WTC11 (cell line): Measurements from ENCODE around the gene BUD23. TPM values are rescaled to one million over a fixed set of nuclear protein-coding genes. Genes with fewer than 3 reads are reported as not detected.

Experiments
- ATAC-seq: fragments of 200-7000 bp; cut with Tn5 transposase; 2 replicates; pipeline ENCODE4 v1.10.0; 2021; ENCODE audit warnings: mild to moderate bottlenecking, moderate library complexity
- CTCF ChIA-PET: fragments of 300-600 bp; sonication (Branson Sonifier 250); formaldehyde crosslinking; loops from one replicate; lab custom pipeline; 2021; ENCODE audit warnings: antibody characterized with exemption; lab: Charles Lee
- POLR2A ChIA-PET: fragments of 350-600 bp; sonication (Branson Sonifier 250); formaldehyde crosslinking; loops from one replicate; lab custom pipeline; 2021; ENCODE audit warnings: antibody characterized with exemption; lab: Charles Lee
- DNase-seq: peaks from one replicate; pipeline ENCODE4 v3.0.0; 2021; ENCODE audit warnings: low spot score
- H3K27ac Mint-ChIP-seq: 2 replicates; pipeline ENCODE4 v1.8.0; 2021; ENCODE audit warnings: mixed read lengths
- H3K27me3 Mint-ChIP-seq: 2 replicates; pipeline ENCODE4 v1.8.0; 2021; ENCODE audit warnings: low read depth, mild to moderate bottlenecking, moderate library complexity, mixed read lengths
- H3K36me3 Mint-ChIP-seq: 2 replicates; pipeline ENCODE4 v1.8.0; 2021; ENCODE audit warnings: mixed read lengths
- H3K4me1 Mint-ChIP-seq: 2 replicates; pipeline ENCODE4 v1.8.0; 2022; ENCODE audit warnings: mixed read lengths
- H3K4me3 Mint-ChIP-seq: 2 replicates; pipeline ENCODE4 v1.8.0; 2021; ENCODE audit warnings: mild to moderate bottlenecking, moderate library complexity, mixed read lengths
- H3K9me3 Mint-ChIP-seq: 2 replicates; pipeline ENCODE4 v1.8.0; 2021; ENCODE audit warnings: mixed read lengths
- ATF1 ChIP-seq: sonication (generic); formaldehyde crosslinking; IDR thresholded peaks from 2 replicates; pipeline ENCODE4 v1.8.1; 2023; ENCODE audit warnings: mild to moderate bottlenecking, moderate library complexity, missing genetic modification reagents
- CREB1 ChIP-seq: sonication (generic); formaldehyde crosslinking; IDR thresholded peaks from 2 replicates; pipeline ENCODE4 v1.8.0; 2023; ENCODE audit warnings: mild to moderate bottlenecking, missing genetic modification reagents
- CREM ChIP-seq: sonication (generic); formaldehyde crosslinking; IDR thresholded peaks from 2 replicates; pipeline ENCODE4 v1.8.1; 2022; ENCODE audit warnings: mild to moderate bottlenecking, missing genetic modification reagents, moderate library complexity
- ESRRA ChIP-seq: sonication (generic); formaldehyde crosslinking; IDR thresholded peaks from 2 replicates; pipeline ENCODE4 v1.8.1; 2022; ENCODE audit warnings: mild to moderate bottlenecking, missing genetic modification reagents, borderline replicate concordance
- MXD4 ChIP-seq: fragments of 250-450 bp; sonication (Bioruptor Pico); IDR thresholded peaks from 2 replicates; pipeline ENCODE4 v1.8.0; 2021; ENCODE audit warnings: mild to moderate bottlenecking, moderate library complexity, borderline replicate concordance
- NR3C1 ChIP-seq: sonication (generic); formaldehyde crosslinking; conservative IDR thresholded peaks from 2 replicates; pipeline ENCODE4 v1.8.1; 2023; ENCODE audit warnings: low read depth, mild to moderate bottlenecking, missing genetic modification reagents
- TCF7 ChIP-seq: sonication (generic); formaldehyde crosslinking; IDR thresholded peaks from 2 replicates; pipeline ENCODE4 v1.8.0; 2022; ENCODE audit warnings: mild to moderate bottlenecking, low read depth, missing genetic modification reagents, moderate library complexity
- TEAD1 ChIP-seq: sonication (generic); formaldehyde crosslinking; IDR thresholded peaks from 2 replicates; pipeline ENCODE4 v1.8.0; 2022; ENCODE audit warnings: mild to moderate bottlenecking, missing genetic modification reagents
- ZNF121 ChIP-seq: sonication (generic); formaldehyde crosslinking; IDR thresholded peaks from 2 replicates; pipeline ENCODE4 v1.8.0; 2023; ENCODE audit warnings: missing genetic modification reagents
- ZNF138 ChIP-seq: sonication (generic); formaldehyde crosslinking; conservative IDR thresholded peaks from 2 replicates; pipeline ENCODE4 v1.8.1; 2022; ENCODE audit warnings: mild to moderate bottlenecking, moderate library complexity, missing genetic modification reagents
- ZNF219 ChIP-seq: sonication (generic); formaldehyde crosslinking; IDR thresholded peaks from 2 replicates; pipeline ENCODE4 v1.8.0; 2023; ENCODE audit warnings: missing genetic modification reagents, mild to moderate bottlenecking, borderline replicate concordance
- ZNF263 ChIP-seq: sonication (generic); formaldehyde crosslinking; IDR thresholded peaks from 2 replicates; pipeline ENCODE4 v1.8.1; 2022; ENCODE audit warnings: low read depth, mild to moderate bottlenecking, moderate library complexity, missing genetic modification reagents
- ZNF396 ChIP-seq: fragments of 250-450 bp; sonication (Bioruptor Pico); IDR thresholded peaks from 2 replicates; pipeline ENCODE4 v1.8.0; 2021; ENCODE audit warnings: mild to moderate bottlenecking, moderate library complexity, borderline replicate concordance
- ZNF416 ChIP-seq: fragments of 250-450 bp; sonication (Bioruptor Pico); IDR thresholded peaks from 2 replicates; pipeline ENCODE4 v1.9.0; 2021; ENCODE audit warnings: mild to moderate bottlenecking, inconsistent platforms
- ZNF423 ChIP-seq: fragments of 250-450 bp; sonication (Bioruptor Pico); IDR thresholded peaks from 2 replicates; pipeline ENCODE4 v2.1.2; 2022; ENCODE audit warnings: mild to moderate bottlenecking, moderate library complexity
- total RNA-seq: library from RNA; stranded (reverse); gene quantifications from 3 replicates; pipeline ENCODE4 v1.2.3, GENCODE V29; 2021
- TF ChIP-seq, protein P1 (sequence below): fragments of 250-450 bp; sonication (Bioruptor Pico); IDR thresholded peaks from 2 replicates; pipeline ENCODE4 v1.9.0; 2021; ENCODE audit warnings: moderate library complexity, mild to moderate bottlenecking, inconsistent platforms, borderline replicate concordance
- TF ChIP-seq, protein P2 (sequence below): sonication (generic); formaldehyde crosslinking; IDR thresholded peaks from 2 replicates; pipeline ENCODE4 v1.8.0; 2022; ENCODE audit warnings: mild to moderate bottlenecking, missing genetic modification reagents
- TF ChIP-seq, protein P3 (sequence below): fragments of 200-600 bp; IDR thresholded peaks from 2 replicates; pipeline ENCODE4 v1.8.0; 2022; ENCODE audit warnings: antibody characterized with exemption
- TF ChIP-seq, protein P4 (sequence below): sonication (generic); formaldehyde crosslinking; IDR thresholded peaks from 2 replicates; pipeline ENCODE4 v1.8.1; 2022; ENCODE audit warnings: low read depth, mild to moderate bottlenecking, moderate library complexity, missing genetic modification reagents, borderline replicate concordance
- TF ChIP-seq, protein P5 (sequence below): fragments of 250-450 bp; sonication (Bioruptor Pico); IDR thresholded peaks from 2 replicates; pipeline ENCODE4 v1.8.0; 2021; ENCODE audit warnings: mild to moderate bottlenecking
- TF ChIP-seq, protein P6 (sequence below): sonication (generic); formaldehyde crosslinking; IDR thresholded peaks from 2 replicates; pipeline ENCODE4 v1.8.1; 2022; ENCODE audit warnings: missing genetic modification reagents, borderline replicate concordance
- TF ChIP-seq, protein P7 (sequence below): sonication (generic); formaldehyde crosslinking; conservative IDR thresholded peaks from 2 replicates; pipeline ENCODE4 v1.8.1; 2023; ENCODE audit warnings: mild to moderate bottlenecking, low read depth, missing genetic modification reagents, moderate library complexity

The BUD23 gene
- total RNA-seq, 1 experiment from 2014 or later: 91.9 TPM

DNA sequence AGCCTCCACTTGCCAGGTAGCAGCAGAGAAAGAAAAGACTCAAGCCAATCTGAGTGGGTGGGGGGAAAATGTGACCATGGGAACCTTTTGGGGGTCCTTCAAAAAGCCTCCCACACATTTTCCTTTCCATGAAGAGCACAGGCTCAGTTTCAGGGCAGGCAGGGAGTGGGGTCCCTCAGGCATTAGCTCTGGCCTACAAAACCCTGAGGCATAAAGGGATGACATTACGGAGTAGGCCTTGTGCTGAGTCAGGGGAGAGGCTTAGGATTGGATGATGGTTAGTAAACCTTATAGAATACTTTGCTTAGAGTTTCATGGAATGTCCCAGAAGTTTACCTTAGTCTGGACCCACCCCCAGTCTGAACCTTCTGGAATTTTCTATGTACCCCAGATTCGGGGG lies 3.7 kb upstream of the BUD23 start:
- DNase-seq: no peak
- peaks cover 14% of the 10 kb centered on the region for H3K36me3 Mint-ChIP-seq
- no peak overlapping the region for H3K4me3 Mint-ChIP-seq
- H3K9me3 Mint-ChIP-seq: no peaks in the 10 kb centered on the region
- TF ChIP-seq, protein P1, sequence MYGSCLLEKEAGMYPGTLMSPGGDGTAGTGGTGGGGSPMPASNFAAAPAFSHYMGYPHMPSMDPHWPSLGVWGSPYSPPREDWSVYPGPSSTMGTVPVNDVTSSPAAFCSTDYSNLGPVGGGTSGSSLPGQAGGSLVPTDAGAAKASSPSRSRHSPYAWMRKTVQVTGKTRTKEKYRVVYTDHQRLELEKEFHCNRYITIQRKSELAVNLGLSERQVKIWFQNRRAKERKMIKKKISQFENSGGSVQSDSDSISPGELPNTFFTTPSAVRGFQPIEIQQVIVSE (CRISPR knock-in tag): no peak
- TF ChIP-seq, protein P2, sequence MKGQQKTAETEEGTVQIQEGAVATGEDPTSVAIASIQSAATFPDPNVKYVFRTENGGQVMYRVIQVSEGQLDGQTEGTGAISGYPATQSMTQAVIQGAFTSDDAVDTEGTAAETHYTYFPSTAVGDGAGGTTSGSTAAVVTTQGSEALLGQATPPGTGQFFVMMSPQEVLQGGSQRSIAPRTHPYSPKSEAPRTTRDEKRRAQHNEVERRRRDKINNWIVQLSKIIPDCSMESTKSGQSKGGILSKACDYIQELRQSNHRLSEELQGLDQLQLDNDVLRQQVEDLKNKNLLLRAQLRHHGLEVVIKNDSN: no peak
- no peak for TF ChIP-seq TCF7 (CRISPR knock-in tag)
- no peak for TF ChIP-seq ZNF138 (CRISPR knock-in tag)
- peaks cover 19% of the 10 kb centered on the region for H3K4me1 Mint-ChIP-seq
- ChIA-PET CTCF (interaction anchor here (0.9 kb wide), 1 partner anchor 46 kb away, joined by 4 read pairs; no protein-coding TSS in a partner anchor), POLR2A (no interaction called here)
- no peak for ATAC-seq
- no peak overlapping the region for H3K27ac Mint-ChIP-seq
- no peaks in the 10 kb centered on the region for H3K27me3 Mint-ChIP-seq

DNA sequence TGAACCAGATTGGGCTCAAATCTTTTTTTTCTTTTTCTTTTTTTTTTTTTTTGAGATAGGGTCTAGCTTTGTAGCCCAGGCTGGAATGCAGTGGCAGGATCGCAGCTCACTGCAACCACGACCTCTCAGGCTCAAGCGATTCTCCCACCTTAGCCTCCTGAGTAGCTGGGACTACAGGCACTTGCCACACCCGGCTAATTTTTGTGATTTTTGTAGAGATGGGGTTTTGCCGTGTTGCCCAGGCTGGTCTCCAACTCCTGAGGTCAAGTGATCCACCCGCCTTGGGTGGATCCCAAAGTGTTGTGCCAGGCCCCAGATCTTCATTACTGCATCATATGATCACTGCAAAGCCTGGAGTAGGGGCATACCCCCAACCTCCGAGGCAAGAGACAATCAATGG lies 2.9 kb upstream of the BUD23 start:
- TF ChIP-seq, protein P3, sequence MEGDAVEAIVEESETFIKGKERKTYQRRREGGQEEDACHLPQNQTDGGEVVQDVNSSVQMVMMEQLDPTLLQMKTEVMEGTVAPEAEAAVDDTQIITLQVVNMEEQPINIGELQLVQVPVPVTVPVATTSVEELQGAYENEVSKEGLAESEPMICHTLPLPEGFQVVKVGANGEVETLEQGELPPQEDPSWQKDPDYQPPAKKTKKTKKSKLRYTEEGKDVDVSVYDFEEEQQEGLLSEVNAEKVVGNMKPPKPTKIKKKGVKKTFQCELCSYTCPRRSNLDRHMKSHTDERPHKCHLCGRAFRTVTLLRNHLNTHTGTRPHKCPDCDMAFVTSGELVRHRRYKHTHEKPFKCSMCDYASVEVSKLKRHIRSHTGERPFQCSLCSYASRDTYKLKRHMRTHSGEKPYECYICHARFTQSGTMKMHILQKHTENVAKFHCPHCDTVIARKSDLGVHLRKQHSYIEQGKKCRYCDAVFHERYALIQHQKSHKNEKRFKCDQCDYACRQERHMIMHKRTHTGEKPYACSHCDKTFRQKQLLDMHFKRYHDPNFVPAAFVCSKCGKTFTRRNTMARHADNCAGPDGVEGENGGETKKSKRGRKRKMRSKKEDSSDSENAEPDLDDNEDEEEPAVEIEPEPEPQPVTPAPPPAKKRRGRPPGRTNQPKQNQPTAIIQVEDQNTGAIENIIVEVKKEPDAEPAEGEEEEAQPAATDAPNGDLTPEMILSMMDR: no peak
- TF ChIP-seq MXD4 (CRISPR knock-in tag) (no peak), ZNF396 (CRISPR knock-in tag) (no peak), TEAD1 (CRISPR knock-in tag) (no peak), NR3C1 (CRISPR knock-in tag) (no peak), ESRRA (CRISPR knock-in tag) (no peak), ZNF121 (no peak), ZNF423 (no peak), ATF1 (CRISPR knock-in tag) (no peak), CREM (no peak)
- TF ChIP-seq, protein P4, sequence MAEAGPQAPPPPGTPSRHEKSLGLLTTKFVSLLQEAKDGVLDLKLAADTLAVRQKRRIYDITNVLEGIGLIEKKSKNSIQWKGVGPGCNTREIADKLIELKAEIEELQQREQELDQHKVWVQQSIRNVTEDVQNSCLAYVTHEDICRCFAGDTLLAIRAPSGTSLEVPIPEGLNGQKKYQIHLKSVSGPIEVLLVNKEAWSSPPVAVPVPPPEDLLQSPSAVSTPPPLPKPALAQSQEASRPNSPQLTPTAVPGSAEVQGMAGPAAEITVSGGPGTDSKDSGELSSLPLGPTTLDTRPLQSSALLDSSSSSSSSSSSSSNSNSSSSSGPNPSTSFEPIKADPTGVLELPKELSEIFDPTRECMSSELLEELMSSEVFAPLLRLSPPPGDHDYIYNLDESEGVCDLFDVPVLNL (CRISPR knock-in tag): no peak
- H3K9me3 Mint-ChIP-seq: no peaks in the 10 kb centered on the region

DNA sequence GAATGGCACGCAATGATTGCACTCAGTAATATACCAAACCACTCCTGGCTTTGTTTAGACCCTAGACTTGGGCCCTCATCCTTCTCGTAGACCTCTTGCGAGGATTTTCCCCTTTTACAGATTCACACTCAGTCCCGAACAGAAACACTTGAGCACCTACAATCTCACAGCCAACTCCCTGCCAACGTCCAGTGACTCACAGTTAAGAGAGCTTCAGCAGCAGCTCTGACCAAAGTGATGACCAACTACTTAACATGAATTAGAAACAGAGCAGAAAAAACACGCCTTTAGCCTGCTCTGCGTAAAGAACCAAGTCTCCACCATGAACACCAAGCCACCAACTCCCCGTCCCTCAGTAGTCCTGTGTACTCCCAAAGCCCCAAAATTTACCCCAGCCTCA lies 2.4 kb upstream of the BUD23 start:
- no peak for DNase-seq
- H3K4me3 Mint-ChIP-seq: peak overlapping the region; percentile 95
- H3K36me3 Mint-ChIP-seq: peaks cover 16% of the 10 kb centered on the region
- ChIA-PET POLR2A (interaction anchor here (1.1 kb wide), 1 partner anchor 21 kb away, joined by 5 read pairs; no protein-coding TSS in a partner anchor), CTCF (interaction anchor here (1.9 kb wide), 1 partner anchor 74 kb away, joined by 4 read pairs; no protein-coding TSS in a partner anchor)
- no peak overlapping the region for H3K27ac Mint-ChIP-seq
- H3K27me3 Mint-ChIP-seq: no peaks in the 10 kb centered on the region
- H3K4me1 Mint-ChIP-seq: peaks cover 19% of the 10 kb centered on the region
- H3K9me3 Mint-ChIP-seq: no peaks in the 10 kb centered on the region
- no peak for ATAC-seq
- TF ChIP-seq NR3C1 (CRISPR knock-in tag) (no peak), ZNF416 (CRISPR knock-in tag) (no peak), ZNF219 (CRISPR knock-in tag) (no peak), ZNF263 (CRISPR knock-in tag) (no peak), CREB1 (CRISPR knock-in tag) (no peak)
- TF ChIP-seq, protein P5, sequence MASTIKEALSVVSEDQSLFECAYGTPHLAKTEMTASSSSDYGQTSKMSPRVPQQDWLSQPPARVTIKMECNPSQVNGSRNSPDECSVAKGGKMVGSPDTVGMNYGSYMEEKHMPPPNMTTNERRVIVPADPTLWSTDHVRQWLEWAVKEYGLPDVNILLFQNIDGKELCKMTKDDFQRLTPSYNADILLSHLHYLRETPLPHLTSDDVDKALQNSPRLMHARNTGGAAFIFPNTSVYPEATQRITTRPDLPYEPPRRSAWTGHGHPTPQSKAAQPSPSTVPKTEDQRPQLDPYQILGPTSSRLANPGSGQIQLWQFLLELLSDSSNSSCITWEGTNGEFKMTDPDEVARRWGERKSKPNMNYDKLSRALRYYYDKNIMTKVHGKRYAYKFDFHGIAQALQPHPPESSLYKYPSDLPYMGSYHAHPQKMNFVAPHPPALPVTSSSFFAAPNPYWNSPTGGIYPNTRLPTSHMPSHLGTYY (CRISPR knock-in tag): no peak
- TF ChIP-seq, protein P6, sequence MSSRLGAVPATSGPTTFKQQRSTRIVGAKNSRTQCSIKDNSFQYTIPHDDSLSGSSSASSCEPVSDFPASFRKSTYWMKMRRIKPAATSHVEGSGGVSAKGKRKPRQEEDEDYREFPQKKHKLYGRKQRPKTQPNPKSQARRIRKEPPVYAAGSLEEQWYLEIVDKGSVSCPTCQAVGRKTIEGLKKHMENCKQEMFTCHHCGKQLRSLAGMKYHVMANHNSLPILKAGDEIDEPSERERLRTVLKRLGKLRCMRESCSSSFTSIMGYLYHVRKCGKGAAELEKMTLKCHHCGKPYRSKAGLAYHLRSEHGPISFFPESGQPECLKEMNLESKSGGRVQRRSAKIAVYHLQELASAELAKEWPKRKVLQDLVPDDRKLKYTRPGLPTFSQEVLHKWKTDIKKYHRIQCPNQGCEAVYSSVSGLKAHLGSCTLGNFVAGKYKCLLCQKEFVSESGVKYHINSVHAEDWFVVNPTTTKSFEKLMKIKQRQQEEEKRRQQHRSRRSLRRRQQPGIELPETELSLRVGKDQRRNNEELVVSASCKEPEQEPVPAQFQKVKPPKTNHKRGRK: no peak
- TF ChIP-seq, protein P7, sequence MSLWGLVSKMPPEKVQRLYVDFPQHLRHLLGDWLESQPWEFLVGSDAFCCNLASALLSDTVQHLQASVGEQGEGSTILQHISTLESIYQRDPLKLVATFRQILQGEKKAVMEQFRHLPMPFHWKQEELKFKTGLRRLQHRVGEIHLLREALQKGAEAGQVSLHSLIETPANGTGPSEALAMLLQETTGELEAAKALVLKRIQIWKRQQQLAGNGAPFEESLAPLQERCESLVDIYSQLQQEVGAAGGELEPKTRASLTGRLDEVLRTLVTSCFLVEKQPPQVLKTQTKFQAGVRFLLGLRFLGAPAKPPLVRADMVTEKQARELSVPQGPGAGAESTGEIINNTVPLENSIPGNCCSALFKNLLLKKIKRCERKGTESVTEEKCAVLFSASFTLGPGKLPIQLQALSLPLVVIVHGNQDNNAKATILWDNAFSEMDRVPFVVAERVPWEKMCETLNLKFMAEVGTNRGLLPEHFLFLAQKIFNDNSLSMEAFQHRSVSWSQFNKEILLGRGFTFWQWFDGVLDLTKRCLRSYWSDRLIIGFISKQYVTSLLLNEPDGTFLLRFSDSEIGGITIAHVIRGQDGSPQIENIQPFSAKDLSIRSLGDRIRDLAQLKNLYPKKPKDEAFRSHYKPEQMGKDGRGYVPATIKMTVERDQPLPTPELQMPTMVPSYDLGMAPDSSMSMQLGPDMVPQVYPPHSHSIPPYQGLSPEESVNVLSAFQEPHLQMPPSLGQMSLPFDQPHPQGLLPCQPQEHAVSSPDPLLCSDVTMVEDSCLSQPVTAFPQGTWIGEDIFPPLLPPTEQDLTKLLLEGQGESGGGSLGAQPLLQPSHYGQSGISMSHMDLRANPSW (CRISPR knock-in tag): no peak

More for the DNA sequence above, 2.9 kb upstream of the BUD23 start:
- ChIA-PET POLR2A (interaction anchor here (1.1 kb wide), 1 partner anchor 22 kb away, joined by 5 read pairs; no protein-coding TSS in a partner anchor), CTCF (interaction anchor here (1.9 kb wide), 1 partner anchor 73 kb away, joined by 4 read pairs; no protein-coding TSS in a partner anchor)
- no peaks in the 10 kb centered on the region for H3K27me3 Mint-ChIP-seq
- no peak for DNase-seq
- ATAC-seq: no peak
- H3K36me3 Mint-ChIP-seq: peaks cover 14% of the 10 kb centered on the region
- H3K4me1 Mint-ChIP-seq: peaks cover 19% of the 10 kb centered on the region
- no peak overlapping the region for H3K27ac Mint-ChIP-seq
- 0 out of 2 replicates have a peak overlapping the region, but pooled peaks have one; percentile 11 for H3K4me3 Mint-ChIP-seq
